Subcutaneous adipose tissue (tissue), 4 donors: Measurements from ENCODE around the gene ADAM33. TPM values are rescaled to one million over a fixed set of nuclear protein-coding genes. Genes with fewer than 3 reads are reported as not detected.

Experiments used
- CTCF ChIP-seq: fragments of 450-650 bp; IDR thresholded peaks from one replicate; pipeline ENCODE4 v1.5.1; 2016; ENCODE audit warnings: low read depth, mild to moderate bottlenecking, control low read depth, antibody characterized with exemption, moderate library complexity
- total RNA-seq, 4 donors: library from RNA; depleted of rRNA; stranded (reverse); fragments of >200 nt; gene quantifications; one replicate each; pipeline ENCODE4 v1.1.0, GENCODE V29; 2016

The ADAM33 gene
- 10 to 100 TPM; 23.6 to 43.9 (median 39.0) TPM for total RNA-seq

GRCh38 chr20:3681931-3682781 is at the start of gene ADAM33:
Gene ADAM33, minus strand, starts transcription at chr20:3682010. Its CDS starts 6 bp downstream, at chr20:3682004.
- no peak for TF ChIP-seq CTCF

GRCh38 chr20:3730803-3731672 is 49.2 kb upstream of the ADAM33 start:
- no peak for TF ChIP-seq CTCF

GRCh38 chr20:3729811-3730540 is 48.2 kb upstream of the ADAM33 start:
- TF ChIP-seq CTCF: no peak

GRCh38 chr20:3729378-3729777 is 47.6 kb upstream of the ADAM33 start:
- no peak for TF ChIP-seq CTCF

- no peak for TF ChIP-seq CTCF
Measured at GRCh38 chr20:3728876-3729275, 47.1 kb upstream of the ADAM33 start.

- TF ChIP-seq CTCF: no peak
Measured at GRCh38 chr20:3728354-3728753, 46.5 kb upstream of the ADAM33 start.
